ENCODE measurements around the gene MYDGF.

The MYDGF gene

GRCh38 chr19:4676955-4677731 is 7.0 kb upstream of the MYDGF start:
- no peak for DNase-seq (ENCODE audit: low read depth in 1 of 2, low spot score in 1 of 2)

GRCh38 chr19:4675346-4675745 is 5.2 kb upstream of the MYDGF start:
- no peak for DNase-seq (ENCODE audit: low read depth in 1 of 2, low spot score in 1 of 2)

- DNase-seq (ENCODE audit: low read depth in 1 of 2, low spot score in 1 of 2), result no peak
Observed at GRCh38 chr19:4673726-4674125, 3.6 kb upstream of the MYDGF start.

GRCh38 chr19:4673216-4673615 is 3.1 kb upstream of the MYDGF start:
- DNase-seq (ENCODE audit: low read depth in 1 of 2, low spot score in 1 of 2), result no peak

GRCh38 chr19:4671185-4671851 is 1.2 kb upstream of the MYDGF start:
- no peak for DNase-seq (ENCODE audit: low read depth in 1 of 2, low spot score in 1 of 2)

GRCh38 chr19:4664642-4665041 is 5.5 kb downstream of the MYDGF start:
- DNase-seq (ENCODE audit: low read depth in 1 of 2, low spot score in 1 of 2), result no peak

GRCh38 chr19:4662812-4663211 is 7.3 kb downstream of the MYDGF start:
- DNase-seq (ENCODE audit: low read depth in 1 of 2, low spot score in 1 of 2), result no peak

- no peak for DNase-seq (ENCODE audit: low read depth in 1 of 2, low spot score in 1 of 2)
Observed at GRCh38 chr19:4662020-4662695, 8.0 kb downstream of the MYDGF start.

GRCh38 chr19:4660993-4661392 is 9.1 kb downstream of the MYDGF start:
- no peak for DNase-seq (ENCODE audit: low read depth in 1 of 2, low spot score in 1 of 2)

GRCh38 chr19:4660181-4660791 is 9.9 kb downstream of the MYDGF start:
- DNase-seq (ENCODE audit: low read depth in 1 of 2, low spot score in 1 of 2), result no peak

GRCh38 chr19:4657835-4658234 is 12.3 kb downstream of the MYDGF start:
- DNase-seq (ENCODE audit: low read depth in 1 of 2, low spot score in 1 of 2), result no peak

GRCh38 chr19:4657262-4657661 is 12.9 kb downstream of the MYDGF start:
- DNase-seq (ENCODE audit: low read depth in 1 of 2, low spot score in 1 of 2), result no peak

- no peak for DNase-seq (ENCODE audit: low read depth in 1 of 2, low spot score in 1 of 2)
Observed at GRCh38 chr19:4656102-4656501, 14.0 kb downstream of the MYDGF start.

- no peak for DNase-seq (ENCODE audit: low read depth in 1 of 2, low spot score in 1 of 2)
Observed at GRCh38 chr19:4654437-4655361, 15.4 kb downstream of the MYDGF start.

- no peak for DNase-seq (ENCODE audit: low read depth in 1 of 2, low spot score in 1 of 2)
Observed at GRCh38 chr19:4653793-4654436, 16.2 kb downstream of the MYDGF start.

- no peak for DNase-seq (ENCODE audit: low read depth in 1 of 2, low spot score in 1 of 2)
Observed at GRCh38 chr19:4652075-4652474, 18.1 kb downstream of the MYDGF start.

GRCh38 chr19:4650159-4650558 is 20.0 kb downstream of the MYDGF start:
- no peak for DNase-seq (ENCODE audit: low read depth in 1 of 2, low spot score in 1 of 2)

GRCh38 chr19:4649392-4650047 is 20.6 kb downstream of the MYDGF start:
- DNase-seq (ENCODE audit: low read depth in 1 of 2, low spot score in 1 of 2), result no peak
